ENCODE measurements around the gene RNF38. TPM values are rescaled to one million over a fixed set of nuclear protein-coding genes. Genes with fewer than 3 reads are reported as not detected.

Gene RNF38
- total and polyA plus RNA-seq, 2 donors (not counting 3 experiments of a cell fraction or from before 2014, with no cell fraction given): 36.7 to 47.2 TPM

GRCh38 chr9:36317766-36318165, 82.3 kb downstream of the RNF38 start:
- Histone ChIP-seq H3K36me3 (ENCODE audit: control insufficient read depth in 2 of 2, extremely low read depth in 1 of 2, insufficient read depth in 2 of 2, low read length in 2 of 2) (no peaks in the 10 kb centered on the region), H3K9ac (replicated peaks; ENCODE audit: extremely low read depth, insufficient read depth, low read length) (no peak overlapping the region), H3K27ac (ENCODE audit: insufficient read depth, low read depth, low read length) (no peak overlapping the region), H3K27me3 (ENCODE audit: control insufficient read depth in 2 of 2, insufficient read depth in 2 of 2, low read length in 2 of 2) (no peaks in the 10 kb centered on the region), H3K9me3 (replicated peaks; ENCODE audit: control insufficient read depth, insufficient read depth, low read length) (no peaks in the 10 kb centered on the region), H3K4me3 (replicated peaks in 1 of 3; ENCODE audit: insufficient read depth in 1 of 3, low read depth in 1 of 3, low read length in 3 of 3) (no peak overlapping the region), H3K9me1 (replicated peaks; ENCODE audit: control insufficient read depth, extremely low read depth, insufficient read depth, low read length) (no peaks in the 10 kb centered on the region), H3K4me2 (ENCODE audit: insufficient read depth, low read length) (no peak overlapping the region), H3K79me2 (ENCODE audit: control insufficient read depth, insufficient read depth, low read length) (no peaks in the 10 kb centered on the region), H3K4me1 (ENCODE audit: control insufficient read depth, extremely low read depth, insufficient read depth, low read length) (peaks cover 7% of the 10 kb centered on the region), H2AFZ (ENCODE audit: low read depth, low read length) (no peak overlapping the region), H4K20me1 (replicated peaks; ENCODE audit: control insufficient read depth, extremely low read depth, insufficient read depth, low read length) (no peaks in the 10 kb centered on the region)
- dilution Hi-C loops (cut with MboI; ENCODE audit: extremely low pct_ligation_motif_present, low sequenced_read_pairs): no loop called here
- no TSS peak for BruUV-seq (replicated peaks)
- ChIA-PET CTCF (interaction anchor here (5.6 kb wide), 1 partner anchor 11 kb away, joined by 46 read pairs; no protein-coding TSS in a partner anchor), POLR2A (no interaction called here)
- intact Hi-C loops (cut with micrococcal nuclease): no loop called here
- DNase-seq (ENCODE audit: low read depth, low spot score) (no peak), FAIRE-seq (peak; percentile 12)
- TF ChIP-seq POLR2AphosphoS5 (IDR thresholded peaks at IDR 0.05; ENCODE audit: insufficient read depth, low read depth, low read length) (no peak), MYC (IDR thresholded peaks at IDR 0.05; ENCODE audit: low read depth, low read length) (no peak), GATA2 (IDR thresholded peaks at IDR 0.05; ENCODE audit: insufficient read depth, insufficient read length, low read depth, low read length) (no peak), JUN (IDR thresholded peaks at IDR 0.05; ENCODE audit: borderline replicate concordance, insufficient read depth, insufficient read length, low read depth) (no peak), POLR2A (IDR thresholded peaks at IDR 0.05; ENCODE audit: low read depth, low read length) (no peak), FOS (IDR thresholded peaks at IDR 0.05; ENCODE audit: borderline replicate concordance, insufficient read depth, low read length) (no peak), CTCF (IDR thresholded peaks at IDR 0.05; ENCODE audit: extremely low read depth in 1 of 2, insufficient read depth in 1 of 2, low read depth in 1 of 2, low read length in 2 of 2) (no peak), EZH2 (IDR thresholded peaks at IDR 0.05; ENCODE audit: borderline replicate concordance, low read depth, low read length, severe bottlenecking) (no peak)
